Mesodermal cell (in vitro differentiated cells): ENCODE measurements around the gene FURIN.
"Not testable (repeated sequence)": the region's sequence is repeated elsewhere in the genome, so short reads cannot be mapped to it uniquely, and the experiment has no call there.

Experiments used
- H3K27ac ChIP-seq: 2 replicates; pipeline ENCODE4 v1.7.0; 2013; ENCODE audit warnings: mild to moderate bottlenecking, low read depth, low read length, moderate library complexity; ENCODE audit not compliant: severe bottlenecking
- H3K36me3 ChIP-seq: 2 replicates; pipeline ENCODE4 v1.7.1; 2013; ENCODE audit warnings: mild to moderate bottlenecking, low read length, moderate library complexity; ENCODE audit not compliant: control insufficient read depth, insufficient read depth
- H3K4me1 ChIP-seq: one replicate; pipeline ENCODE4 v1.7.1; 2013; ENCODE audit warnings: mild to moderate bottlenecking, low read length; ENCODE audit not compliant: insufficient read depth, control insufficient read depth, poor library complexity, severe bottlenecking
- H3K4me3 ChIP-seq: 2 replicates; pipeline ENCODE4 v1.7.0; 2013; ENCODE audit warnings: low read length, control low read depth, mild to moderate bottlenecking; ENCODE audit not compliant: insufficient read depth, poor library complexity, severe bottlenecking; ENCODE audit errors: extremely low read depth
- H3K9me3 ChIP-seq: 2 replicates; pipeline ENCODE4 v1.7.1; 2013; ENCODE audit warnings: mild to moderate bottlenecking, low read length, moderate library complexity; ENCODE audit not compliant: control insufficient read depth
- WGBS, 2 experiments: methylation state at CpG; one replicate each; pipeline ENCODE4 v1.1.5; 2013; ENCODE audit warnings: missing lambda C conversion rate in 2 of 2; ENCODE audit not compliant: insufficient coverage in 2 of 2; 5-methylcytosine and 5-hydroxymethylcytosine counted together

The FURIN gene

DNA sequence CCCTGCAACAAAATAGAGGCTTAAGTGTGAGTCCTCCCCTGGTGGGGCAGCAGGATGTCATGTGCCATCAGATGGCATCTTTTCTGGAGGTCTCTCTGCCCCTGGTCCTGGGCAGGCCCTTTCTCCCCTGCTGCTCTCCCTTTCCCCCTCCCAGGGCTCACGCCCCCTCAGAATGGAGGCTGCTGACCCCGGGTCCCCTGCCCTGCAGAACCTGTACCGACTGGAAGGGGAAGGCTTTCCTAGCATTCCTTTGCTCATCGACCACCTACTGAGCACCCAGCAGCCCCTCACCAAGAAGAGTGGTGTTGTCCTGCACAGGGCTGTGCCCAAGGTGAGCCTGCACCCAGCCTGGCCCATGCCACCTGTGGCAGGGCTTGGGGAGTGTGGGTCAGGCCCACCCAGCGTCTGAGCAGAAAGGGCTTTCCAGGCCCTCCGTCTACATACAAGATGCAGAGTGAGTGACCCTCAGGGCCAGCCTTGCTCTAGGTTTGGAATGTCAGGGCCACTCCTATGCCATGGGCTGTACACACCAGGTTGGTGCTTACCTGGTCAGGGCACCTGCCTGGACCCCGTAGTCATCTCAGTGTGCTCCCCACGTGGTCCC lies 23.1 kb downstream of the FURIN start:
- Histone ChIP-seq H3K36me3 (peaks cover 60% of the 10 kb centered on the region), H3K4me1 (no peaks in the 10 kb centered on the region), H3K4me3 (no peak overlapping the region), H3K27ac (no peak overlapping the region), H3K9me3 (no peaks in the 10 kb centered on the region)
- 87 to 98% methylated on average over 5 to 8 of the region's 8 CpGs for WGBS, 2 experiments

DNA sequence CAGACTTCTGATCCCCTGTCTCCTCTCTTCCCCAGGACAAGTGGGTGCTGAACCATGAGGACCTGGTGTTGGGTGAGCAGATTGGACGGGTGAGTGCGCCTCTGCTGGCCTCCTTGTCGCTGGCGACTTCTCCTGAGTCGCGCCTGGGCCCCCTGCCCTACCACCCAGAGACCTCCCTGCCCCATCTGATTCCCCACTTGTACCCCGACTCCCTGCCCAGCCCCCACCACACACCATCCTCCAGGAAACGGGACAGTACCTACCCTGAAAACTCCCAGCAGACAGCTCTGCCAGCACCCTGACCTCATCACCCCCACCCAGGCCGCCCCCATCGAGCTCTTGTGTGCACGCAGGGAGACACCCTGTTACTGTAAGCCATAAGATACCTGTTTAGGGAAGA lies 23.6 kb downstream of the FURIN start:
- Histone ChIP-seq H3K9me3 (no peaks in the 10 kb centered on the region), H3K4me3 (no peak overlapping the region), H3K36me3 (peaks cover 57% of the 10 kb centered on the region), H3K27ac (no peak overlapping the region), H3K4me1 (no peaks in the 10 kb centered on the region)
- WGBS, 2 experiments = 92 to 100% methylated on average over 3 to 11 of the region's 11 CpGs

DNA sequence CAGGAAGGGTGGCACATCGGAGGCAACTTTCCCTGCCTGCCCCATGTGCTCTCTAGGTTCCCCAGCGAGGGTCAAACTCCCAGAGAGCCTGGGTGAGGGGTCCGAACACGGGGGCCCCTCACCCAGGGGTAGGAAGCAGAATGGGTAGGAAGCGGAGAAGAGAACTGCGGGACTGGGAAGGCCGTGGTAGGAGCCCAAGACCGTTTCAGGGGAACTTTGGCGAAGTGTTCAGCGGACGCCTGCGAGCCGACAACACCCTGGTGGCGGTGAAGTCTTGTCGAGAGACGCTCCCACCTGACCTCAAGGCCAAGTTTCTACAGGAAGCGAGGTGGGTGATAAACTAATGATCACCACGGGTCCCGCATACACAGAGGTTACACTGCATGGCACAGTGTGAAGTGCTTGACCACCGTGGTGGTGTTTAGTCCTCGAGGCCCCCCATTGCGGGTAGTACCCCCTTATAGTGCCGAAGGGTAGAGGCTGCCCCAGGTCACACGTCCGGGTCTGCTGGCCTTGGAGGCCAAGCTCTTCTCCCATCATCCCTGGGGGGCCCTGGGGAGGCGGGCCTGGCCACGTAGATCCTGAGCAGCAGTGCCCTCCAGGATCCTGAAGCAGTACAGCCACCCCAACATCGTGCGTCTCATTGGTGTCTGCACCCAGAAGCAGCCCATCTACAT lies 24.2 kb downstream of the FURIN start:
- H3K4me3 ChIP-seq = no peak overlapping the region
- no peak overlapping the region for H3K27ac ChIP-seq
- H3K9me3 ChIP-seq = no peaks in the 10 kb centered on the region
- no peaks in the 10 kb centered on the region for H3K4me1 ChIP-seq
- peaks cover 51% of the 10 kb centered on the region for H3K36me3 ChIP-seq
- WGBS, 2 experiments = 95 to 99% methylated on average over 25 to 28 of the region's 29 CpGs

GRCh38 chr15:90893175-90894090 lies 25.0 kb downstream of the FURIN start:
- H3K36me3 ChIP-seq = peaks cover 49% of the 10 kb centered on the region
- no peaks in the 10 kb centered on the region for H3K4me1 ChIP-seq
- H3K4me3 ChIP-seq = no peak overlapping the region
- 95 to 96% methylated on average over 28 to 29 of the region's 33 CpGs for WGBS, 2 experiments
- no peaks in the 10 kb centered on the region for H3K9me3 ChIP-seq
- no peak overlapping the region for H3K27ac ChIP-seq

DNA sequence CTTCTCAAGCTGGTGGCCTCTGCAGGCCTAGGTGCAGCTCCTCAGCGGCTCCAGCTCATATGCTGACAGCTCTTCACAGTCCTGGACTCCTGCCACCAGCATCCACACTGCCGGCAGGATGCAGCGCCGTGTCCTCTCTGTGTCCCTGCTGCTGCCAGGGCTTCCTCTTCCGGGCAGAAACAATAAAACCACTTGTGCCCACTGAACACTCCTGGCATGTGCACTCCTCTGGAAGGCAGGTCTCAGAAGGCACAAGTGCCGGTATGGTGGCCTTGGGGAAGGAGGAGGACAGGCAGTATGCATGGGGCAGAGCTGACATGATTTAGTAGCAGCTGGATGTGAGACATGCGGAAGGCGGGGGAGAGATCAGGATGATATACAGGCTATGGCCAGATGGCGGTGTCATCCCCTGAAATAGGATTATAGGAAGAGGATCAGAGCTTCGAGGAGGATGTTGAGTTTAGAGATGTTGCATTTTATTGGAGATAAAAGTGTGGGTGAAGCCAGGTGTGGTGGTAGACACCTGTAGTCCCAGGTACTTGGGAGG lies 27.3 kb downstream of the FURIN start:
- H3K36me3 ChIP-seq = peaks cover 39% of the 10 kb centered on the region
- no peaks in the 10 kb centered on the region for H3K4me1 ChIP-seq
- H3K27ac ChIP-seq = no peak overlapping the region
- WGBS, 2 experiments = 86 to 91% methylated on average over 5 to 8 of the region's 10 CpGs
- no peaks in the 10 kb centered on the region for H3K9me3 ChIP-seq
- H3K4me3 ChIP-seq = no peak overlapping the region

DNA sequence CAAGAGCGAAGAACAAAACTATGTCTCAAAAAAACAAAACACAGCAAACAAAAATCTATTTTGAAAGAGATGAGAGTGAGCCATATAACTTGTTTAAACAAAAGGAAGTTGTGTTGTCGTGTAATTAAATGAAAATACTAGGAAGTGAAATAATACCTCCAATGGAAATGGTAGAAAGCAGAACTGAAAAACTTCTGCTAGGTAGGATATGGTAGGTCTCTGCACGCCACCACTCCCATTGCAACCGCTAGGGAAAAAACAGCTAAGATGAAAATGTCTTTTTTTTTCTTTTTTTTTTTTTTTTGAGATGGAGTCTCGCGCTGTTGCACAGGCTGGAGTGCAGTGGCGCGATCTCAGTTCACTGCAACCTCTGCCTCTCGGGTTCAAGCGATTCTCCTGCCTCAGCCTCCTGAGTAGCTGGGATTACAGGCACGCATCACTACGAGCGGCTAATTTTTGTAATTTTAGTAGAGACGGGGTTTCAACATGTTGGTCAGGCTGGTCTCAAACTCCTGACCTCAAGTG lies 28.8 kb downstream of the FURIN start:
- 85 to 97% methylated on average over 7 to 13 of the region's 14 CpGs for WGBS, 2 experiments
- peaks cover 31% of the 10 kb centered on the region for H3K36me3 ChIP-seq
- H3K4me3 ChIP-seq, H3K9me3 ChIP-seq, H3K27ac ChIP-seq, H3K4me1 ChIP-seq: not testable (repeated sequence)

DNA sequence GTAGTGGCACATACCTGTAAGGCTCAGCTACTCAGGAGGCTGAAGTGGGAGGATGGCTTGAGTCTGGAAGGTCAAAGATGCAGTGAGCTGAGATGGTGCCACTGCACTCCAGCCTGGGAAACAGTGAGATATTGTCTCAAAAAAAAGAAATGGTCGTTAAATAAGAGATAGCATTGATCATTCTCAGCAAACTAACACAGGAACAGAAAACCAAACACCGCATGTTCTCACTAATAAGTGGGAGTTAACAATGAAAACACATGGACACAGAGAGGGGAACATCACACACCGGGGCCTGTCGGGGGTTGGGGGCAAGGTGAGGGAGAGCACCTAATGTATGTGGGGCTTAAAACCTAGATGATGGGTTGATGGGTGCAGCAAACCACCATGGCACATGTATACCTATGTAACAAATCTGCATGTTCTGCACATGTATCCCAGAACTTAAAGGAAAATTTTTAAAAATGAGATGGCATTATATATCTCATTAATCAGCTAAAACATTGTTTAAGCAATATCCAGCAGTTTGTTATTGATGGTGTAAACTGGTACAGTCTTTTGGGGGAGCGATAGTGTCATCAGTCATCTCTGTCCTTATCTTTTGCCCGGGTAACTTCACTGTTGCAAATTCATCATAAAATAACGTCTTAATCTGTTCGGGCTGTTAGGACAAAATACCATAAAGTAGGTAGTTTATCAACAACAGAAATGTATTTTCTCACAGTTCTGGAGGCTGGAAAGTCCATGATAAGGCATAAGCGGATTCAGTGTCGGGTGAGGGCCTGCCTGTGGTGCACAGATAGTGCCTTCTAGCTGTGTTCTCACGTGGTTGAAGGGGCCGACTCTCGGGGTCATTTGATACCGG lies 33.0 kb downstream of the FURIN start:
- Histone ChIP-seq H3K36me3 (peaks cover 14% of the 10 kb centered on the region), H3K9me3 (no peaks in the 10 kb centered on the region), H3K4me1 (no peaks in the 10 kb centered on the region), H3K4me3 (peak overlapping the region; percentile 49), H3K27ac (no peak overlapping the region)
- WGBS, 2 experiments = 81 to 89% methylated on average over 2 to 6 of the region's 14 CpGs

DNA sequence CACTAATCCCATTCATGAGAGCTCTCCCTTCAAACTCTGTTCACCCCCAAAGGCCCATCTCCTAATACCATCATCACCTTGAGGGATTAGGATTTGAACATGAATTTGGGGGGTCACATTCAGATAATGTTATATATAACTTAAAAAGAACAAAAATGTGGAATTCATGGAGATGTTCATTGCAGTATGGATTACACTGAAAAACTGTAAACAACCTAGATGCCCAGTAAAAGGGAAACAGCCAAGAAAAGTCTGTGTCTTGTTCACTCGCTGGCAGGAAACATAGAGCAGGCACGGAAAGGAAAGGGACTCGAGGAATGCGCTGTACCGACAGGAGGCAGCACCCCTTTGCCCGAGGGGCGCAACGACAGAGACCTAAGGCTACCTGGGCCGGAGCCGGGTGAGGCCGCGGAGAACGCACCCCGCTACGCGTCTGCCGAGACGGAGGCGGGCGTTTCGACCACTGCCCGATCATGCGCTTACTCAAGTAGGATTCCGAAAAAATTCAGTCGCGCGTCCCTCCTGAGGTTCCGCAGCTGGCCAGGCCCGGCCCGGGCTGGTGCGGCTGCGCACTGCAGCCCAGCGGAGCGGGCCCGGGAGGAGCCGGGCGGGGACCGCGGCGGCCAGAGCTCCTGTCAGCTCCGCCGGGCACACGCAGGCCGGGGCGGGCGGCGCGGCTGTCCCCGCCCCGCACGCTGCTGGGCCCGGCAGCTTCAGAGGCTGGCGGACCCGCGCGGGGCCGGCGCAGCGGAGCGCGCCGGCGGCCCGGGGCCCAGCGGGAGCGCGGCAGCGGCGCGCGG lies 33.9 kb downstream of the FURIN start:
- Histone ChIP-seq H3K4me3 (peak overlapping the region; percentile 49), H3K4me1 (no peaks in the 10 kb centered on the region), H3K9me3 (no peaks in the 10 kb centered on the region), H3K36me3 (peaks cover 21% of the 10 kb centered on the region), H3K27ac (peak overlapping the region; percentile 36)
- WGBS, 2 experiments = 0 to 1% methylated on average over 57 of the region's 71 CpGs

- WGBS, 2 experiments = 1 to 2% methylated on average over 33 to 62 of the region's 81 CpGs
- peak within 1 kb of the TSS; percentile 36 for H3K27ac ChIP-seq
- H3K4me1 ChIP-seq = no peaks in the 10 kb centered on the region
- peaks cover 26% of the 10 kb centered on the region for H3K36me3 ChIP-seq
- H3K9me3 ChIP-seq = no peaks in the 10 kb centered on the region
- peak within 1 kb of the TSS; percentile 56 for H3K4me3 ChIP-seq
These were observed 34.7 kb downstream of the FURIN start, which contains the start of gene MAN2A2 for GRCh38 chr15:90902840-90903732. Gene MAN2A2, plus strand, starts transcription at chr15:90903302. Its CDS starts 906 bp downstream, at chr15:90904208.
